HCT116 (cell line): ENCODE results near the gene GDPD3. TPM values are rescaled to one million over a fixed set of nuclear protein-coding genes. Genes with fewer than 3 reads are reported as not detected.

Experiments used
- ATAC-seq: fragments of 200-7000 bp; cut with Tn5 transposase; 2 replicates; pipeline ENCODE4 v1.9.1; 2020; ENCODE audit warnings: mild to moderate bottlenecking, moderate library complexity
- BruUV-seq: library from RNA; stranded (reverse); fragments of 400-500 nt; replicated peaks from 2 replicates; lab custom pipeline; 2021; lab: Mats Ljungman, UMichigan
- CTCF ChIA-PET: fragments of 300-600 bp; sonication (Branson Sonifier 250); formaldehyde crosslinking; loops from one replicate; lab custom pipeline; 2021; ENCODE audit warnings: antibody characterized with exemption; lab: Charles Lee
- POLR2A ChIA-PET: fragments of 300-600, 350-600 bp; sonication (Branson Sonifier 250); formaldehyde crosslinking; loops from one replicate; lab custom pipeline; 2021; ENCODE audit warnings: antibody characterized with exemption; lab: Charles Lee
- RAD21 ChIA-PET, 2 experiments: fragments of 300-600 bp; sonication (Branson Sonifier 250); formaldehyde crosslinking; loops; one replicate each; lab custom pipeline; 2023; ENCODE audit warnings: low total read pairs in 2 of 2; ENCODE audit not compliant: uncharacterized antibody in 2 of 2, unreplicated experiment in 2 of 2, low non-redundant PET in 1 of 2; lab: Charles Lee
- DNase-seq: peaks from one replicate; pipeline ENCODE4 v3.0.0-alpha.2; 2010; ENCODE audit warnings: low read depth, low spot score
- H2AFZ ChIP-seq: fragments of 200-600 bp; shearing (Covaris generic), sonication (generic); 2 replicates; pipeline ENCODE4 v1.6.1; 2017; ENCODE audit warnings: low read depth, mixed run types, mixed read lengths, antibody characterized with exemption, low read length; ENCODE audit not compliant: poor library complexity, severe bottlenecking
- H3K27ac ChIP-seq: 2 replicates; pipeline ENCODE4 v1.5.1; 2012; ENCODE audit warnings: low read depth, low read length
- H3K27me3 ChIP-seq: fragments of 200-600 bp; sonication (generic); 2 replicates; pipeline ENCODE4 v1.6.1; 2016; ENCODE audit warnings: mixed run types, low read length, mixed read lengths; ENCODE audit not compliant: insufficient read depth
- H3K36me3 ChIP-seq, 2 experiments: fragments of 200-500 bp in 1 of 2; fragments of 200-600 bp in 1 of 2; sonication (Bioruptor generic) in 1 of 2; sonication (generic) in 1 of 2; 2 replicates each; pipeline versions ENCODE4 v1.5.1 to v1.6.1; 2014 to 2016; ENCODE audit warnings: low read length in 2 of 2, inconsistent platforms in 1 of 2, mixed read lengths in 1 of 2, mixed run types in 1 of 2; ENCODE audit not compliant: insufficient read depth in 2 of 2, control insufficient read depth in 1 of 2
- H3K4me1 ChIP-seq, 2 experiments: fragments of 200-600 bp in 1 of 2; sonication (generic) in 1 of 2; 2 replicates each; pipeline versions ENCODE4 v1.5.1 to v1.6.1; 2012 to 2017; ENCODE audit warnings: low read length in 2 of 2, inconsistent platforms in 1 of 2, mild to moderate bottlenecking in 1 of 2, mixed read lengths in 1 of 2, mixed run types in 1 of 2, moderate library complexity in 1 of 2; ENCODE audit not compliant: insufficient read depth in 2 of 2, control insufficient read depth in 1 of 2
- H3K4me2 ChIP-seq: fragments of 200-600 bp; sonication (generic); 2 replicates; pipeline ENCODE4 v1.6.1; 2017; ENCODE audit warnings: mixed run types, low read length, mixed read lengths
- H3K4me3 ChIP-seq, 2 experiments: fragments of 200-600 bp in 1 of 2; sonication (generic) in 1 of 2; replicated peaks in 1 of 2; 2 replicates each; pipeline ENCODE4 v1.5.1; 2011 to 2016; ENCODE audit warnings: low read length in 2 of 2, control low read depth in 1 of 2, low read depth in 1 of 2, mild to moderate bottlenecking in 1 of 2, mixed read lengths in 1 of 2, mixed run types in 1 of 2
- H3K79me2 ChIP-seq: fragments of 200-600 bp; sonication (generic); 2 replicates; pipeline ENCODE4 v1.6.1; 2017; ENCODE audit warnings: mild to moderate bottlenecking, mixed run types, low read length, moderate library complexity, mixed read lengths; ENCODE audit not compliant: insufficient read depth
- H3K9ac ChIP-seq: fragments of 200-600 bp; sonication (generic); 2 replicates; pipeline ENCODE4 v1.6.1; 2016; ENCODE audit warnings: low read length, mixed read lengths
- H3K9me2 ChIP-seq: fragments of 200-600 bp; sonication (generic), shearing (Covaris generic); 2 replicates; pipeline ENCODE4 v1.6.1; 2017; ENCODE audit warnings: mixed run types, mild to moderate bottlenecking, moderate library complexity; ENCODE audit not compliant: insufficient read depth
- H3K9me3 ChIP-seq, 2 experiments: fragments of 200-500 bp in 1 of 2; fragments of 200-600 bp in 1 of 2; sonication (Bioruptor generic) in 1 of 2; sonication (generic) in 1 of 2; 2 replicates each; pipeline ENCODE4 v1.6.1; 2014 to 2017; ENCODE audit warnings: low read length in 2 of 2, mixed read lengths in 2 of 2, inconsistent platforms in 1 of 2, low read depth in 1 of 2, mild to moderate bottlenecking in 1 of 2, mixed run types in 1 of 2, moderate library complexity in 1 of 2; ENCODE audit not compliant: control insufficient read depth in 1 of 2, insufficient read depth in 1 of 2
- H4K20me1 ChIP-seq: fragments of 200-600 bp; sonication (generic), shearing (Covaris generic); 2 replicates; pipeline ENCODE4 v1.6.1; 2017; ENCODE audit warnings: mixed run types, mild to moderate bottlenecking, moderate library complexity; ENCODE audit not compliant: insufficient read depth
- EGR1 ChIP-seq: IDR thresholded peaks from 2 replicates; pipeline ENCODE4 v1.6.1; 2012; ENCODE audit warnings: low read depth
- ELF1 ChIP-seq: IDR thresholded peaks from 2 replicates; pipeline ENCODE4 v1.6.1; 2012; ENCODE audit warnings: low read depth, borderline replicate concordance
- EZH2phosphoT487 ChIP-seq: fragments of 200-600 bp; IDR thresholded peaks from 2 replicates; pipeline ENCODE4 v1.6.1; 2018; ENCODE audit warnings: antibody characterized with exemption, borderline replicate concordance
- JUND ChIP-seq: IDR thresholded peaks from 2 replicates; pipeline ENCODE4 v1.6.1; 2012
- POLR2A ChIP-seq: IDR thresholded peaks from 2 replicates; pipeline ENCODE4 v1.7.0; 2011; ENCODE audit warnings: borderline replicate concordance; ENCODE audit not compliant: insufficient read depth, insufficient read length; ENCODE audit errors: extremely low read depth
- POLR2AphosphoS5 ChIP-seq: IDR thresholded peaks from 2 replicates; pipeline ENCODE4 v1.6.1; 2011; ENCODE audit warnings: mild to moderate bottlenecking, low read depth, low read length, moderate library complexity
- RAD21 ChIP-seq: IDR thresholded peaks from 2 replicates; pipeline ENCODE4 v1.6.1; 2012; ENCODE audit warnings: low read depth, mild to moderate bottlenecking
- SIN3A ChIP-seq: IDR thresholded peaks from 2 replicates; pipeline ENCODE4 v1.6.1; 2012; ENCODE audit warnings: low read depth
- SP1 ChIP-seq: IDR thresholded peaks from 2 replicates; pipeline ENCODE4 v1.6.1; 2012; ENCODE audit warnings: low read depth
- SRF ChIP-seq: IDR thresholded peaks from 2 replicates; pipeline ENCODE4 v1.6.1; 2012; ENCODE audit warnings: low read depth
- TCF7L2 ChIP-seq: IDR thresholded peaks from 2 replicates; pipeline ENCODE4 v1.7.0; 2011; ENCODE audit warnings: borderline replicate concordance, inconsistent platforms; ENCODE audit not compliant: insufficient read depth, insufficient read length; ENCODE audit errors: extremely low read depth
- YY1 ChIP-seq: IDR thresholded peaks from 2 replicates; pipeline ENCODE4 v1.6.1; 2011; ENCODE audit warnings: low read length, low read depth, moderate library complexity, mild to moderate bottlenecking; ENCODE audit not compliant: insufficient replicate concordance; ENCODE audit errors: extremely low read depth
- ZFX ChIP-seq: fragments of 450-650 bp; IDR thresholded peaks from 2 replicates; pipeline ENCODE4 v1.6.1; 2017
- ZNF274 ChIP-seq: fragments of 200-500 bp; sonication (Bioruptor generic); IDR thresholded peaks from 2 replicates; pipeline ENCODE4 v1.6.1; 2014; ENCODE audit warnings: mild to moderate bottlenecking, low read depth, low read length, inconsistent platforms
- intact Hi-C: fragments of 100-400 bp; cut with micrococcal nuclease; formaldehyde crosslinking; loops from 2 replicates; pipeline ENCODE4 v1.10.0; 2022
- total RNA-seq: library from RNA; stranded (reverse); gene quantifications from one replicate; pipeline ENCODE4 v1.2.1, GENCODE V29; 2021; ENCODE audit not compliant: unreplicated experiment
- TF ChIP-seq, protein P1 (sequence below): IDR thresholded peaks from 2 replicates; pipeline ENCODE4 v1.6.1; 2011; ENCODE audit warnings: mild to moderate bottlenecking, low read length, moderate library complexity; ENCODE audit not compliant: insufficient replicate concordance; ENCODE audit errors: extremely low read depth
- TF ChIP-seq, protein P2 (sequence below): IDR thresholded peaks from 2 replicates; pipeline ENCODE4 v1.6.1; 2012
- TF ChIP-seq, protein P3 (sequence below): IDR thresholded peaks from 2 replicates; pipeline ENCODE4 v1.6.1; 2012
- TF ChIP-seq, protein P4 (sequence below): IDR thresholded peaks from 2 replicates; pipeline ENCODE4 v1.6.1; 2012; ENCODE audit warnings: low read depth

GDPD3 gene
- total RNA-seq, 1 experiment from 2014 or later, result 7.0 TPM

DNA sequence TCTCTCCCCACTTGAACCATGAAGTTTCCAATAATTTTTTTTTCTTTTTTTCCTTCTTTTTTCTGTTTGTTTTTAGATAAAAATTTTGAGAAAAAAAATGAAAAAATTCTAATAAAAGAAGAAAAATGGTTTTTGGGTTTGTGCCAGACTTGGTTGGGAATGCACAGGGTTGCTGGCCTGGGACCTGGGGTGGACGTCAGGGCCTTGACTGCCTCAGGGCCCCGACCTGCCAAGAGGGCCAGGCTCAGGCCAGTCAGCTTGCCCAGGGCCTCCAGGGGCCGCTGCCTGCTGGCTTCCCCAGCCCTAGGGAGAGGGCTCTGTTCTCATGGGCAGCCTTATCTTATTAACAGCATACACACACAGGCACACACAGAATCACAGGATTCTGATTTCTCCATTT, 28.1 kb downstream of the GDPD3 start:
- no peaks in the 10 kb centered on the region for H3K9me2 ChIP-seq
- intact Hi-C loops, result no loop called here
- DNase-seq (no peak), ATAC-seq (no peak)
- no peak overlapping the region for H3K4me2 ChIP-seq
- H3K9ac ChIP-seq, result no peak overlapping the region
- no peak overlapping the region for H3K4me3 ChIP-seq
- no peak overlapping the region for H3K27ac ChIP-seq
- no peak for TF ChIP-seq JUND
- no peak for TF ChIP-seq RAD21
- TF ChIP-seq, protein P1, sequence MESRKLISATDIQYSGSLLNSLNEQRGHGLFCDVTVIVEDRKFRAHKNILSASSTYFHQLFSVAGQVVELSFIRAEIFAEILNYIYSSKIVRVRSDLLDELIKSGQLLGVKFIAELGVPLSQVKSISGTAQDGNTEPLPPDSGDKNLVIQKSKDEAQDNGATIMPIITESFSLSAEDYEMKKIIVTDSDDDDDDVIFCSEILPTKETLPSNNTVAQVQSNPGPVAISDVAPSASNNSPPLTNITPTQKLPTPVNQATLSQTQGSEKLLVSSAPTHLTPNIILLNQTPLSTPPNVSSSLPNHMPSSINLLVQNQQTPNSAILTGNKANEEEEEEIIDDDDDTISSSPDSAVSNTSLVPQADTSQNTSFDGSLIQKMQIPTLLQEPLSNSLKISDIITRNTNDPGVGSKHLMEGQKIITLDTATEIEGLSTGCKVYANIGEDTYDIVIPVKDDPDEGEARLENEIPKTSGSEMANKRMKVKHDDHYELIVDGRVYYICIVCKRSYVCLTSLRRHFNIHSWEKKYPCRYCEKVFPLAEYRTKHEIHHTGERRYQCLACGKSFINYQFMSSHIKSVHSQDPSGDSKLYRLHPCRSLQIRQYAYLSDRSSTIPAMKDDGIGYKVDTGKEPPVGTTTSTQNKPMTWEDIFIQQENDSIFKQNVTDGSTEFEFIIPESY, result no peak
- TF ChIP-seq, protein P2, sequence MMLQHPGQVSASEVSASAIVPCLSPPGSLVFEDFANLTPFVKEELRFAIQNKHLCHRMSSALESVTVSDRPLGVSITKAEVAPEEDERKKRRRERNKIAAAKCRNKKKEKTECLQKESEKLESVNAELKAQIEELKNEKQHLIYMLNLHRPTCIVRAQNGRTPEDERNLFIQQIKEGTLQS, result no peak
- no peak for TF ChIP-seq SIN3A
- TF ChIP-seq, protein P3, sequence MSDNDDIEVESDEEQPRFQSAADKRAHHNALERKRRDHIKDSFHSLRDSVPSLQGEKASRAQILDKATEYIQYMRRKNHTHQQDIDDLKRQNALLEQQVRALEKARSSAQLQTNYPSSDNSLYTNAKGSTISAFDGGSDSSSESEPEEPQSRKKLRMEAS, result no peak
- TF ChIP-seq, protein P4, sequence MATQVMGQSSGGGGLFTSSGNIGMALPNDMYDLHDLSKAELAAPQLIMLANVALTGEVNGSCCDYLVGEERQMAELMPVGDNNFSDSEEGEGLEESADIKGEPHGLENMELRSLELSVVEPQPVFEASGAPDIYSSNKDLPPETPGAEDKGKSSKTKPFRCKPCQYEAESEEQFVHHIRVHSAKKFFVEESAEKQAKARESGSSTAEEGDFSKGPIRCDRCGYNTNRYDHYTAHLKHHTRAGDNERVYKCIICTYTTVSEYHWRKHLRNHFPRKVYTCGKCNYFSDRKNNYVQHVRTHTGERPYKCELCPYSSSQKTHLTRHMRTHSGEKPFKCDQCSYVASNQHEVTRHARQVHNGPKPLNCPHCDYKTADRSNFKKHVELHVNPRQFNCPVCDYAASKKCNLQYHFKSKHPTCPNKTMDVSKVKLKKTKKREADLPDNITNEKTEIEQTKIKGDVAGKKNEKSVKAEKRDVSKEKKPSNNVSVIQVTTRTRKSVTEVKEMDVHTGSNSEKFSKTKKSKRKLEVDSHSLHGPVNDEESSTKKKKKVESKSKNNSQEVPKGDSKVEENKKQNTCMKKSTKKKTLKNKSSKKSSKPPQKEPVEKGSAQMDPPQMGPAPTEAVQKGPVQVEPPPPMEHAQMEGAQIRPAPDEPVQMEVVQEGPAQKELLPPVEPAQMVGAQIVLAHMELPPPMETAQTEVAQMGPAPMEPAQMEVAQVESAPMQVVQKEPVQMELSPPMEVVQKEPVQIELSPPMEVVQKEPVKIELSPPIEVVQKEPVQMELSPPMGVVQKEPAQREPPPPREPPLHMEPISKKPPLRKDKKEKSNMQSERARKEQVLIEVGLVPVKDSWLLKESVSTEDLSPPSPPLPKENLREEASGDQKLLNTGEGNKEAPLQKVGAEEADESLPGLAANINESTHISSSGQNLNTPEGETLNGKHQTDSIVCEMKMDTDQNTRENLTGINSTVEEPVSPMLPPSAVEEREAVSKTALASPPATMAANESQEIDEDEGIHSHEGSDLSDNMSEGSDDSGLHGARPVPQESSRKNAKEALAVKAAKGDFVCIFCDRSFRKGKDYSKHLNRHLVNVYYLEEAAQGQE, result no peak
- no peak for TF ChIP-seq EGR1
- TF ChIP-seq POLR2A, result no peak
- no peak for TF ChIP-seq TCF7L2
- no peak for TF ChIP-seq ZFX
- TF ChIP-seq ZNF274, result no peak
- TF ChIP-seq SP1, result no peak
- no peak for TF ChIP-seq YY1
- no peak for TF ChIP-seq EZH2phosphoT487
- TF ChIP-seq SRF, result no peak
- no peak for TF ChIP-seq ELF1
- TF ChIP-seq POLR2AphosphoS5, result no peak
- peaks cover 27 to 41% of the 10 kb centered on the region in 2 experiments; a peak in 3 of 4 replicates for H3K36me3 ChIP-seq
- H3K79me2 ChIP-seq, result peaks cover 10% of the 10 kb centered on the region; the same call in 1 of the 2 replicates
- ChIA-PET CTCF (interaction anchor here (0.6 kb wide), 1 partner anchor 345 kb away, joined by 4 read pairs; the partner anchor contains the start of gene DCTPP1), POLR2A (no interaction called here), RAD21 (no interaction called here)
- H3K9me3 ChIP-seq, result no peaks in the 10 kb centered on the region
- H4K20me1 ChIP-seq, result no peaks in the 10 kb centered on the region
- no peaks in the 10 kb centered on the region for H3K27me3 ChIP-seq
- no peak overlapping the region for H2AFZ ChIP-seq
- peaks cover 4 to 19% of the 10 kb centered on the region in 2 experiments for H3K4me1 ChIP-seq
- no TSS peak for BruUV-seq
